WTC11 (cell line): ENCODE measurements around the gene ABCA1. TPM values are rescaled to one million over a fixed set of nuclear protein-coding genes. Genes with fewer than 3 reads are reported as not detected.

Experiments used
- EMX1 ChIP-seq: fragments of 250-450 bp; sonication (Bioruptor Pico); IDR thresholded peaks from 2 replicates; pipeline ENCODE4 v1.8.0; 2021; ENCODE audit warnings: mild to moderate bottlenecking
- FOXK1 ChIP-seq: sonication (generic); formaldehyde crosslinking; IDR thresholded peaks from 2 replicates; pipeline ENCODE4 v1.8.0; 2022; ENCODE audit warnings: mild to moderate bottlenecking, moderate library complexity, missing genetic modification reagents
- GABPB1 ChIP-seq: sonication (generic); formaldehyde crosslinking; IDR thresholded peaks from 2 replicates; pipeline ENCODE4 v1.8.1; 2023; ENCODE audit warnings: mild to moderate bottlenecking, missing genetic modification reagents
- GRHL2 ChIP-seq: fragments of 250-450 bp; sonication (Bioruptor Pico); IDR thresholded peaks from 2 replicates; pipeline ENCODE4 v1.8.0; 2022; ENCODE audit warnings: mild to moderate bottlenecking, moderate library complexity; ENCODE audit not compliant: insufficient replicate concordance, severe bottlenecking
- JAZF1 ChIP-seq: fragments of 250-450 bp; sonication (Bioruptor Pico); IDR thresholded peaks from 2 replicates; pipeline ENCODE4 v1.9.0; 2021; ENCODE audit warnings: moderate library complexity, mild to moderate bottlenecking, inconsistent platforms
- ZBTB21 ChIP-seq: sonication (generic); formaldehyde crosslinking; IDR thresholded peaks from 2 replicates; pipeline ENCODE4 v1.8.1; 2023; ENCODE audit warnings: mild to moderate bottlenecking, missing genetic modification reagents, borderline replicate concordance
- ZNF317 ChIP-seq: sonication (generic); formaldehyde crosslinking; IDR thresholded peaks from 2 replicates; pipeline ENCODE4 v1.8.1; 2023; ENCODE audit warnings: low read depth, mild to moderate bottlenecking, moderate library complexity, missing genetic modification reagents, borderline replicate concordance
- ZNF416 ChIP-seq: fragments of 250-450 bp; sonication (Bioruptor Pico); IDR thresholded peaks from 2 replicates; pipeline ENCODE4 v1.9.0; 2021; ENCODE audit warnings: mild to moderate bottlenecking, inconsistent platforms
- total RNA-seq: library from RNA; stranded (reverse); gene quantifications from 3 replicates; pipeline ENCODE4 v1.2.3, GENCODE V29; 2021
- TF ChIP-seq, protein P1 (sequence below): sonication (generic); formaldehyde crosslinking; IDR thresholded peaks from 2 replicates; pipeline ENCODE4 v1.8.0; 2023; ENCODE audit warnings: missing genetic modification reagents, mild to moderate bottlenecking, borderline replicate concordance
- TF ChIP-seq, protein P2 (sequence below): fragments of 250-450 bp; sonication (Bioruptor Pico); IDR thresholded peaks from 2 replicates; pipeline ENCODE4 v2.1.2; 2022; ENCODE audit warnings: mild to moderate bottlenecking, moderate library complexity
- TF ChIP-seq, protein P3 (sequence below): sonication (generic); formaldehyde crosslinking; IDR thresholded peaks from 2 replicates; pipeline ENCODE4 v1.8.0; 2022; ENCODE audit warnings: mild to moderate bottlenecking, missing genetic modification reagents
- TF ChIP-seq, protein P4 (sequence below): sonication (generic); formaldehyde crosslinking; IDR thresholded peaks from 2 replicates; pipeline ENCODE4 v1.8.1; 2022; ENCODE audit warnings: mild to moderate bottlenecking, moderate library complexity, missing genetic modification reagents
- TF ChIP-seq, protein P5 (sequence below): fragments of 250-450 bp; sonication (Bioruptor Pico); IDR thresholded peaks from 2 replicates; pipeline ENCODE4 v1.8.0; 2021; ENCODE audit warnings: mild to moderate bottlenecking
- TF ChIP-seq, protein P6 (sequence below): sonication (generic); formaldehyde crosslinking; IDR thresholded peaks from 2 replicates; pipeline ENCODE4 v1.8.1; 2023; ENCODE audit warnings: mild to moderate bottlenecking, missing genetic modification reagents
- TF ChIP-seq, protein P7 (sequence below): sonication (generic); formaldehyde crosslinking; IDR thresholded peaks from 2 replicates; pipeline ENCODE4 v1.8.0; 2022; ENCODE audit warnings: missing genetic modification reagents
- TF ChIP-seq, protein P8 (sequence below): fragments of 250-450 bp; sonication (Bioruptor Pico); IDR thresholded peaks from 2 replicates; pipeline ENCODE4 v1.9.0; 2021; ENCODE audit warnings: mild to moderate bottlenecking
- TF ChIP-seq, protein P9 (sequence below): sonication (generic); formaldehyde crosslinking; IDR thresholded peaks from 2 replicates; pipeline ENCODE4 v1.8.0; 2022; ENCODE audit warnings: mild to moderate bottlenecking, missing genetic modification reagents
- TF ChIP-seq, protein P10 (sequence below): sonication (generic); formaldehyde crosslinking; IDR thresholded peaks from 2 replicates; pipeline ENCODE4 v1.8.0; 2022; ENCODE audit warnings: mild to moderate bottlenecking, missing genetic modification reagents

ABCA1 gene
- total RNA-seq, 1 experiment from 2014 or later = 7.8 TPM

DNA sequence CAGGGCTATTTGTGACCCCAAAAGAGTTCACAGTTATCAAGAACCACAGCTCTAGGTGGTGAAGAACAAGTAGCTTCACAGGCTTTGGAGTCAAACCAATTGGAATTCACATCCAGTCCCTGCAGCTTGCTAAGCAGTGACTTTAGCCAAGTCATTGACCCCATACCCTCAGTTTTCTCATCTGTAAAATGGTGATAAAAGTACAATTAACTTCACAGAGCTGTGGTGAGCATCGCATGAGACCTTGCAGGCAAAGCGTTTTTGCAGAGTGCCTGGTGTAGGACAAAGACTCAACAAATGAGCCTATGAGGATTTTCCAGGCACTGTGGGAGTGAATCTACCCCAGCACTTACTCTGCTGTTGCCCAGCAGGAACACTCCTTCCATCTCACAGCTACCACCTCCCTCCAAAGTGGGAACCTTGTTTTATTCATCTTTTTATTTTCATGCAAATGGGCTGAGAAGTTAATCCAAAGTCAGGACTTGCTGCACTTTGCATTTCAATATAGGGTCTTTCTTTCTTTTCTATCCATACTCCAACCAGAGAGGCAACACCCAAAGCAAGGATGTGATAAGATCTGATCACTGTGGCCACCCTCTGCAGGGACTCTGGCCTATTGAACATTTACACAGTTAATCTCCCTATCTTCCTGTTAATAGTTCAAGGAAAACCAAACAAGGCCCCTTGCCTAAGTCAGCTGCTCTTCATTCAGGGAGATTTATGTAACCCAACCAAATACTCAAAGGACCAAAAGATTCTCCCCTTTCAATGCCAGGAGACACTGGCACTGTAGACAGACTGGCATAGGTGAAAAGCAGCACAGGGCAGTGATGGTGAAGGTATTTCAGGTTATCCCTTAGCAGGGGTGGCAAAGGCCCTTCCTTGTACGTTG is 41.9 kb downstream of the ABCA1 start (continued):
- TF ChIP-seq, protein P1, sequence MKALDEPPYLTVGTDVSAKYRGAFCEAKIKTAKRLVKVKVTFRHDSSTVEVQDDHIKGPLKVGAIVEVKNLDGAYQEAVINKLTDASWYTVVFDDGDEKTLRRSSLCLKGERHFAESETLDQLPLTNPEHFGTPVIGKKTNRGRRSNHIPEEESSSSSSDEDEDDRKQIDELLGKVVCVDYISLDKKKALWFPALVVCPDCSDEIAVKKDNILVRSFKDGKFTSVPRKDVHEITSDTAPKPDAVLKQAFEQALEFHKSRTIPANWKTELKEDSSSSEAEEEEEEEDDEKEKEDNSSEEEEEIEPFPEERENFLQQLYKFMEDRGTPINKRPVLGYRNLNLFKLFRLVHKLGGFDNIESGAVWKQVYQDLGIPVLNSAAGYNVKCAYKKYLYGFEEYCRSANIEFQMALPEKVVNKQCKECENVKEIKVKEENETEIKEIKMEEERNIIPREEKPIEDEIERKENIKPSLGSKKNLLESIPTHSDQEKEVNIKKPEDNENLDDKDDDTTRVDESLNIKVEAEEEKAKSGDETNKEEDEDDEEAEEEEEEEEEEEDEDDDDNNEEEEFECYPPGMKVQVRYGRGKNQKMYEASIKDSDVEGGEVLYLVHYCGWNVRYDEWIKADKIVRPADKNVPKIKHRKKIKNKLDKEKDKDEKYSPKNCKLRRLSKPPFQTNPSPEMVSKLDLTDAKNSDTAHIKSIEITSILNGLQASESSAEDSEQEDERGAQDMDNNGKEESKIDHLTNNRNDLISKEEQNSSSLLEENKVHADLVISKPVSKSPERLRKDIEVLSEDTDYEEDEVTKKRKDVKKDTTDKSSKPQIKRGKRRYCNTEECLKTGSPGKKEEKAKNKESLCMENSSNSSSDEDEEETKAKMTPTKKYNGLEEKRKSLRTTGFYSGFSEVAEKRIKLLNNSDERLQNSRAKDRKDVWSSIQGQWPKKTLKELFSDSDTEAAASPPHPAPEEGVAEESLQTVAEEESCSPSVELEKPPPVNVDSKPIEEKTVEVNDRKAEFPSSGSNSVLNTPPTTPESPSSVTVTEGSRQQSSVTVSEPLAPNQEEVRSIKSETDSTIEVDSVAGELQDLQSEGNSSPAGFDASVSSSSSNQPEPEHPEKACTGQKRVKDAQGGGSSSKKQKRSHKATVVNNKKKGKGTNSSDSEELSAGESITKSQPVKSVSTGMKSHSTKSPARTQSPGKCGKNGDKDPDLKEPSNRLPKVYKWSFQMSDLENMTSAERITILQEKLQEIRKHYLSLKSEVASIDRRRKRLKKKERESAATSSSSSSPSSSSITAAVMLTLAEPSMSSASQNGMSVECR (CRISPR knock-in tag) = no peak
- TF ChIP-seq, protein P2, sequence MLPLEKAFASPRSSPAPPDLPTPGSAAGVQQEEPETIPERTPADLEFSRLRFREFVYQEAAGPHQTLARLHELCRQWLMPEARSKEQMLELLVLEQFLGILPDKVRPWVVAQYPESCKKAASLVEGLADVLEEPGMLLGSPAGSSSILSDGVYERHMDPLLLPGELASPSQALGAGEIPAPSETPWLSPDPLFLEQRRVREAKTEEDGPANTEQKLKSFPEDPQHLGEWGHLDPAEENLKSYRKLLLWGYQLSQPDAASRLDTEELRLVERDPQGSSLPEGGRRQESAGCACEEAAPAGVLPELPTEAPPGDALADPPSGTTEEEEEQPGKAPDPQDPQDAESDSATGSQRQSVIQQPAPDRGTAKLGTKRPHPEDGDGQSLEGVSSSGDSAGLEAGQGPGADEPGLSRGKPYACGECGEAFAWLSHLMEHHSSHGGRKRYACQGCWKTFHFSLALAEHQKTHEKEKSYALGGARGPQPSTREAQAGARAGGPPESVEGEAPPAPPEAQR = no peak
- TF ChIP-seq, protein P3, sequence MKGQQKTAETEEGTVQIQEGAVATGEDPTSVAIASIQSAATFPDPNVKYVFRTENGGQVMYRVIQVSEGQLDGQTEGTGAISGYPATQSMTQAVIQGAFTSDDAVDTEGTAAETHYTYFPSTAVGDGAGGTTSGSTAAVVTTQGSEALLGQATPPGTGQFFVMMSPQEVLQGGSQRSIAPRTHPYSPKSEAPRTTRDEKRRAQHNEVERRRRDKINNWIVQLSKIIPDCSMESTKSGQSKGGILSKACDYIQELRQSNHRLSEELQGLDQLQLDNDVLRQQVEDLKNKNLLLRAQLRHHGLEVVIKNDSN (CRISPR knock-in tag) = no peak
- no peak for TF ChIP-seq EMX1 (CRISPR knock-in tag)
- TF ChIP-seq, protein P4, sequence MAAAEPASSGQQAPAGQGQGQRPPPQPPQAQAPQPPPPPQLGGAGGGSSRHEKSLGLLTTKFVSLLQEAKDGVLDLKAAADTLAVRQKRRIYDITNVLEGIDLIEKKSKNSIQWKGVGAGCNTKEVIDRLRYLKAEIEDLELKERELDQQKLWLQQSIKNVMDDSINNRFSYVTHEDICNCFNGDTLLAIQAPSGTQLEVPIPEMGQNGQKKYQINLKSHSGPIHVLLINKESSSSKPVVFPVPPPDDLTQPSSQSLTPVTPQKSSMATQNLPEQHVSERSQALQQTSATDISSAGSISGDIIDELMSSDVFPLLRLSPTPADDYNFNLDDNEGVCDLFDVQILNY (CRISPR knock-in tag) = no peak
- TF ChIP-seq, protein P5, sequence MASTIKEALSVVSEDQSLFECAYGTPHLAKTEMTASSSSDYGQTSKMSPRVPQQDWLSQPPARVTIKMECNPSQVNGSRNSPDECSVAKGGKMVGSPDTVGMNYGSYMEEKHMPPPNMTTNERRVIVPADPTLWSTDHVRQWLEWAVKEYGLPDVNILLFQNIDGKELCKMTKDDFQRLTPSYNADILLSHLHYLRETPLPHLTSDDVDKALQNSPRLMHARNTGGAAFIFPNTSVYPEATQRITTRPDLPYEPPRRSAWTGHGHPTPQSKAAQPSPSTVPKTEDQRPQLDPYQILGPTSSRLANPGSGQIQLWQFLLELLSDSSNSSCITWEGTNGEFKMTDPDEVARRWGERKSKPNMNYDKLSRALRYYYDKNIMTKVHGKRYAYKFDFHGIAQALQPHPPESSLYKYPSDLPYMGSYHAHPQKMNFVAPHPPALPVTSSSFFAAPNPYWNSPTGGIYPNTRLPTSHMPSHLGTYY (CRISPR knock-in tag) = no peak
- TF ChIP-seq GABPB1 (CRISPR knock-in tag) = 0 out of 2 replicates have a peak, but pooled peaks have one; percentile 27
- no peak for TF ChIP-seq JAZF1
- TF ChIP-seq, protein P6, sequence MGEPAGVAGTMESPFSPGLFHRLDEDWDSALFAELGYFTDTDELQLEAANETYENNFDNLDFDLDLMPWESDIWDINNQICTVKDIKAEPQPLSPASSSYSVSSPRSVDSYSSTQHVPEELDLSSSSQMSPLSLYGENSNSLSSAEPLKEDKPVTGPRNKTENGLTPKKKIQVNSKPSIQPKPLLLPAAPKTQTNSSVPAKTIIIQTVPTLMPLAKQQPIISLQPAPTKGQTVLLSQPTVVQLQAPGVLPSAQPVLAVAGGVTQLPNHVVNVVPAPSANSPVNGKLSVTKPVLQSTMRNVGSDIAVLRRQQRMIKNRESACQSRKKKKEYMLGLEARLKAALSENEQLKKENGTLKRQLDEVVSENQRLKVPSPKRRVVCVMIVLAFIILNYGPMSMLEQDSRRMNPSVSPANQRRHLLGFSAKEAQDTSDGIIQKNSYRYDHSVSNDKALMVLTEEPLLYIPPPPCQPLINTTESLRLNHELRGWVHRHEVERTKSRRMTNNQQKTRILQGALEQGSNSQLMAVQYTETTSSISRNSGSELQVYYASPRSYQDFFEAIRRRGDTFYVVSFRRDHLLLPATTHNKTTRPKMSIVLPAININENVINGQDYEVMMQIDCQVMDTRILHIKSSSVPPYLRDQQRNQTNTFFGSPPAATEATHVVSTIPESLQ (CRISPR knock-in tag) = no peak
- TF ChIP-seq ZNF416 (CRISPR knock-in tag) = no peak
- TF ChIP-seq, protein P7, sequence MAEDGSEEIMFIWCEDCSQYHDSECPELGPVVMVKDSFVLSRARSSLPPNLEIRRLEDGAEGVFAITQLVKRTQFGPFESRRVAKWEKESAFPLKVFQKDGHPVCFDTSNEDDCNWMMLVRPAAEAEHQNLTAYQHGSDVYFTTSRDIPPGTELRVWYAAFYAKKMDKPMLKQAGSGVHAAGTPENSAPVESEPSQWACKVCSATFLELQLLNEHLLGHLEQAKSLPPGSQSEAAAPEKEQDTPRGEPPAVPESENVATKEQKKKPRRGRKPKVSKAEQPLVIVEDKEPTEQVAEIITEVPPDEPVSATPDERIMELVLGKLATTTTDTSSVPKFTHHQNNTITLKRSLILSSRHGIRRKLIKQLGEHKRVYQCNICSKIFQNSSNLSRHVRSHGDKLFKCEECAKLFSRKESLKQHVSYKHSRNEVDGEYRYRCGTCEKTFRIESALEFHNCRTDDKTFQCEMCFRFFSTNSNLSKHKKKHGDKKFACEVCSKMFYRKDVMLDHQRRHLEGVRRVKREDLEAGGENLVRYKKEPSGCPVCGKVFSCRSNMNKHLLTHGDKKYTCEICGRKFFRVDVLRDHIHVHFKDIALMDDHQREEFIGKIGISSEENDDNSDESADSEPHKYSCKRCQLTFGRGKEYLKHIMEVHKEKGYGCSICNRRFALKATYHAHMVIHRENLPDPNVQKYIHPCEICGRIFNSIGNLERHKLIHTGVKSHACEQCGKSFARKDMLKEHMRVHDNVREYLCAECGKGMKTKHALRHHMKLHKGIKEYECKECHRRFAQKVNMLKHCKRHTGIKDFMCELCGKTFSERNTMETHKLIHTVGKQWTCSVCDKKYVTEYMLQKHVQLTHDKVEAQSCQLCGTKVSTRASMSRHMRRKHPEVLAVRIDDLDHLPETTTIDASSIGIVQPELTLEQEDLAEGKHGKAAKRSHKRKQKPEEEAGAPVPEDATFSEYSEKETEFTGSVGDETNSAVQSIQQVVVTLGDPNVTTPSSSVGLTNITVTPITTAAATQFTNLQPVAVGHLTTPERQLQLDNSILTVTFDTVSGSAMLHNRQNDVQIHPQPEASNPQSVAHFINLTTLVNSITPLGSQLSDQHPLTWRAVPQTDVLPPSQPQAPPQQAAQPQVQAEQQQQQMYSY = no peak
- TF ChIP-seq GRHL2 (CRISPR knock-in tag) = no peak
- TF ChIP-seq FOXK1 (CRISPR knock-in tag) = 0 out of 2 replicates have a peak, but pooled peaks have one; percentile 51
- TF ChIP-seq, protein P8, sequence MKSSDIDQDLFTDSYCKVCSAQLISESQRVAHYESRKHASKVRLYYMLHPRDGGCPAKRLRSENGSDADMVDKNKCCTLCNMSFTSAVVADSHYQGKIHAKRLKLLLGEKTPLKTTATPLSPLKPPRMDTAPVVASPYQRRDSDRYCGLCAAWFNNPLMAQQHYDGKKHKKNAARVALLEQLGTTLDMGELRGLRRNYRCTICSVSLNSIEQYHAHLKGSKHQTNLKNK (CRISPR knock-in tag) = peak; percentile 67; the same call in 1 of the 2 replicates
- TF ChIP-seq ZNF317 = no peak
- TF ChIP-seq, protein P9, sequence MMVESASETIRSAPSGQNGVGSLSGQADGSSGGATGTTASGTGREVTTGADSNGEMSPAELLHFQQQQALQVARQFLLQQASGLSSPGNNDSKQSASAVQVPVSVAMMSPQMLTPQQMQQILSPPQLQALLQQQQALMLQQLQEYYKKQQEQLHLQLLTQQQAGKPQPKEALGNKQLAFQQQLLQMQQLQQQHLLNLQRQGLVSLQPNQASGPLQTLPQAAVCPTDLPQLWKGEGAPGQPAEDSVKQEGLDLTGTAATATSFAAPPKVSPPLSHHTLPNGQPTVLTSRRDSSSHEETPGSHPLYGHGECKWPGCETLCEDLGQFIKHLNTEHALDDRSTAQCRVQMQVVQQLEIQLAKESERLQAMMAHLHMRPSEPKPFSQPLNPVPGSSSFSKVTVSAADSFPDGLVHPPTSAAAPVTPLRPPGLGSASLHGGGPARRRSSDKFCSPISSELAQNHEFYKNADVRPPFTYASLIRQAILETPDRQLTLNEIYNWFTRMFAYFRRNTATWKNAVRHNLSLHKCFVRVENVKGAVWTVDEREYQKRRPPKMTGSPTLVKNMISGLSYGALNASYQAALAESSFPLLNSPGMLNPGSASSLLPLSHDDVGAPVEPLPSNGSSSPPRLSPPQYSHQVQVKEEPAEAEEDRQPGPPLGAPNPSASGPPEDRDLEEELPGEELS (CRISPR knock-in tag) = peak; percentile 70; the same call in 1 of the 2 replicates
- TF ChIP-seq, protein P10, sequence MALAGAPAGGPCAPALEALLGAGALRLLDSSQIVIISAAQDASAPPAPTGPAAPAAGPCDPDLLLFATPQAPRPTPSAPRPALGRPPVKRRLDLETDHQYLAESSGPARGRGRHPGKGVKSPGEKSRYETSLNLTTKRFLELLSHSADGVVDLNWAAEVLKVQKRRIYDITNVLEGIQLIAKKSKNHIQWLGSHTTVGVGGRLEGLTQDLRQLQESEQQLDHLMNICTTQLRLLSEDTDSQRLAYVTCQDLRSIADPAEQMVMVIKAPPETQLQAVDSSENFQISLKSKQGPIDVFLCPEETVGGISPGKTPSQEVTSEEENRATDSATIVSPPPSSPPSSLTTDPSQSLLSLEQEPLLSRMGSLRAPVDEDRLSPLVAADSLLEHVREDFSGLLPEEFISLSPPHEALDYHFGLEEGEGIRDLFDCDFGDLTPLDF (CRISPR knock-in tag) = no peak
- TF ChIP-seq ZBTB21 (CRISPR knock-in tag) = no peak
